ENCODE results near the gene DCAF15.
A peak's percentile ranks its signal among the peaks of the same experiment; 100 is the strongest.

DCAF15 gene

GRCh38 chr19:13995878-13996765 is 43.8 kb downstream of the DCAF15 start:
- no peak for DNase-seq

GRCh38 chr19:13996928-13997630 is 44.8 kb downstream of the DCAF15 start:
- no peak for DNase-seq

GRCh38 chr19:13997631-13997962 is 45.3 kb downstream of the DCAF15 start:
- no peak for DNase-seq

GRCh38 chr19:13998426-13998825 is 46.1 kb downstream of the DCAF15 start:
- no peak for DNase-seq

GRCh38 chr19:13999085-13999484 is 46.8 kb downstream of the DCAF15 start:
- no peak for DNase-seq

GRCh38 chr19:14000691-14001375 is 48.5 kb downstream of the DCAF15 start:
- DNase-seq, result no peak

GRCh38 chr19:14002571-14003250 is 50.4 kb downstream of the DCAF15 start:
- no peak for DNase-seq

- no peak for DNase-seq
Measured at GRCh38 chr19:14003251-14004055, 51.1 kb downstream of the DCAF15 start.

- no peak for DNase-seq
Measured at GRCh38 chr19:14004619-14005348, 52.5 kb downstream of the DCAF15 start.

- peak; percentile 66 to 84 for DNase-seq
Measured at GRCh38 chr19:14005349-14006084, 53.2 kb downstream of the DCAF15 start.

GRCh38 chr19:14006085-14006765 is 53.9 kb downstream of the DCAF15 start, which contains the start of gene RFX1:
TSS of gene RFX1 (minus strand) at chr19:14006320. CDS start at chr19:13993843, 12,477 bp downstream.
- DNase-seq, result peak; percentile 100

- DNase-seq, result no peak
Measured at GRCh38 chr19:14006766-14007562, 54.7 kb downstream of the DCAF15 start.
